Measurements from ENCODE around the gene KIF26A. TPM values are rescaled to one million over a fixed set of nuclear protein-coding genes. Genes with fewer than 3 reads are reported as not detected.
A peak's percentile ranks its signal among the peaks of the same experiment; 100 is the strongest.

Gene KIF26A
- total RNA-seq, 3 donors from 2014 or later: 1.4 to 4.6 (median 2.2) TPM

DNA sequence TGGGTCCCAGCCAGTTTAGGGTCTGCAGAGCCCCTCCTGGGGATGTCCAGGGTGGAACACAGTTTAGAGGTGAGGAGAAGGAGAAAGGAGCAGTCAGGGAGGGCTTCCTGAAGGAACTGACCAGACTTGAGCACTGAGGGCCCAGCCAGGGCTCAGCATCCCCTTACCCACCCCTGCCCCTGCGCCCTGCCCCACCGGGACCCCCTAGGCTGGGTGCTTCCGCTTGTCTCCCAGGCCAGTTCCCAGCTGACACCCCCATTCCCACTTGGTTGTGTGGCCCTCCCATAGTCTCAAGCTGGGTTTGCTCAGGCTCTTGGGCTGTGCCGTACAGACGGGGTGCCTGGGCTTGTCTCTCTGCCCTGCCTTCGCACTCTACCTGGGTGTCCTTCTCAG lies 26.3 kb upstream of the KIF26A start:
- no peaks in the 10 kb centered on the region for H3K36me3 ChIP-seq
- H3K27me3 ChIP-seq: peaks cover 5 to 67% of the 10 kb centered on the region in 2 donors
- TF ChIP-seq, protein P1, sequence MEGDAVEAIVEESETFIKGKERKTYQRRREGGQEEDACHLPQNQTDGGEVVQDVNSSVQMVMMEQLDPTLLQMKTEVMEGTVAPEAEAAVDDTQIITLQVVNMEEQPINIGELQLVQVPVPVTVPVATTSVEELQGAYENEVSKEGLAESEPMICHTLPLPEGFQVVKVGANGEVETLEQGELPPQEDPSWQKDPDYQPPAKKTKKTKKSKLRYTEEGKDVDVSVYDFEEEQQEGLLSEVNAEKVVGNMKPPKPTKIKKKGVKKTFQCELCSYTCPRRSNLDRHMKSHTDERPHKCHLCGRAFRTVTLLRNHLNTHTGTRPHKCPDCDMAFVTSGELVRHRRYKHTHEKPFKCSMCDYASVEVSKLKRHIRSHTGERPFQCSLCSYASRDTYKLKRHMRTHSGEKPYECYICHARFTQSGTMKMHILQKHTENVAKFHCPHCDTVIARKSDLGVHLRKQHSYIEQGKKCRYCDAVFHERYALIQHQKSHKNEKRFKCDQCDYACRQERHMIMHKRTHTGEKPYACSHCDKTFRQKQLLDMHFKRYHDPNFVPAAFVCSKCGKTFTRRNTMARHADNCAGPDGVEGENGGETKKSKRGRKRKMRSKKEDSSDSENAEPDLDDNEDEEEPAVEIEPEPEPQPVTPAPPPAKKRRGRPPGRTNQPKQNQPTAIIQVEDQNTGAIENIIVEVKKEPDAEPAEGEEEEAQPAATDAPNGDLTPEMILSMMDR (IDR thresholded peaks at IDR 0.05): no peak
- TF ChIP-seq POLR2AphosphoS5 (IDR thresholded peaks at IDR 0.05) (no peak), POLR2A (IDR thresholded peaks at IDR 0.05) (no peak)
- H3K4me1 ChIP-seq: peaks cover 0 to 2% of the 10 kb centered on the region in 2 donors
- intact Hi-C loops (cut with DNase I; ENCODE audit: low total_unique reads): no loop called here
- H3K4me3 ChIP-seq: no peak overlapping the region
- H3K27ac ChIP-seq: no peak overlapping the region
- H3K9me3 ChIP-seq: no peaks in the 10 kb centered on the region
- peak in 1 of 2 donors; percentile 43 for DNase-seq (ENCODE audit: low spot score in 2 of 2)

DNA sequence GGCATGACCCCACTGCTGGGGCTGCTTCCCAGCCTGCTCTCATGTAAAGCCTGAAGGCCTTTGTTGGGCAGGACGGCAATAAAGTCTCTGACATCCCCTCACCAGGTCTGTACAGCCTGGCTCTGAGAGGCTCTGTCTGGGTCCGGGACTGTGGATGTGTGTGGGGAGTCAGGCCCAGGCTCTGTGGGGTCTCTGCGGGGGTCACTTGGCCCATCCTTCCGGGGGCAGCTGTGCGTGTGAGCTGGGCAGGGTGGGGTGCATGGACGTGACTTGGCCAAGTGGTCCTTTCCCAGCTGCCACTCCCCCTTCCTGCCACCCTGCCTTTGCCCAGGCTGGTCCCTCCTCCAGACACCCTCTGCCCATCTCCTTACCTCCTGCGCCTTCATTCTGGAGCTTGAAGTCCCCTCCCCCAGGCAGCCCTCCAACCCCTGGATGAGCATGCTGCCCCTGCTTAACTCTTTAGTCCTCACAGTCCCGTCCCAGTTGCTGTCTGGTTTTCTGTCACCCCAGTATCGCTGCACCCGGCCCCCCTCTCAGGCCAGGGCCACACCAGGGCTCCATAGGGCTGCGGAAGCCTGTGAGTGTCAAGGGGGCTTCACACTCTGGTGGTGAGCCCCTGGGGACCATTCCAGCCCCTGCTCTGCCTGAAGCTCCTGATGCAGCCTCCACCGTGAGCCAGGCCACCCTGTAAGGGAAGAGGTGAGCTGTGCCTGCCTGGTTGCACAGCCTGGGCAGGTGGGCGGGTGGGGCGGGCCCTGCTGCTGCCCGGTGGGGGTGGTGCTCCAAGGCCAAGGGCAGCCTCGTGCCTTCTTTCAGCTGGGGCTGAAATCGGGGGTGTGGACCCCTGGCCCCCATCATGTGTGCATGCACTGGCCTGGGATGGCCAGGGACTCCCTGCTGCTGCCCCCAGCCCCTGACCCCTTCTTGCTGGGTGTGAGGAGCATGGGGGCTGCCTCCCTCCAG lies 25.5 kb upstream of the KIF26A start:
- no peak for TF ChIP-seq POLR2AphosphoS5 (IDR thresholded peaks at IDR 0.05)
- TF ChIP-seq, protein P1 (IDR thresholded peaks at IDR 0.05): no peak
- no peak for TF ChIP-seq POLR2A (IDR thresholded peaks at IDR 0.05)
- Histone ChIP-seq H3K4me1 (peaks cover 0 to 2% of the 10 kb centered on the region in 2 donors), H3K27ac (no peak overlapping the region), H3K36me3 (no peaks in the 10 kb centered on the region), H3K4me3 (no peak overlapping the region), H3K9me3 (no peaks in the 10 kb centered on the region), H3K27me3 (peaks cover 5 to 74% of the 10 kb centered on the region in 2 donors)
- intact Hi-C loops (cut with DNase I; ENCODE audit: low total_unique reads): no loop called here
- peak in 1 of 2 donors; percentile 46 for DNase-seq (ENCODE audit: low spot score in 2 of 2)

DNA sequence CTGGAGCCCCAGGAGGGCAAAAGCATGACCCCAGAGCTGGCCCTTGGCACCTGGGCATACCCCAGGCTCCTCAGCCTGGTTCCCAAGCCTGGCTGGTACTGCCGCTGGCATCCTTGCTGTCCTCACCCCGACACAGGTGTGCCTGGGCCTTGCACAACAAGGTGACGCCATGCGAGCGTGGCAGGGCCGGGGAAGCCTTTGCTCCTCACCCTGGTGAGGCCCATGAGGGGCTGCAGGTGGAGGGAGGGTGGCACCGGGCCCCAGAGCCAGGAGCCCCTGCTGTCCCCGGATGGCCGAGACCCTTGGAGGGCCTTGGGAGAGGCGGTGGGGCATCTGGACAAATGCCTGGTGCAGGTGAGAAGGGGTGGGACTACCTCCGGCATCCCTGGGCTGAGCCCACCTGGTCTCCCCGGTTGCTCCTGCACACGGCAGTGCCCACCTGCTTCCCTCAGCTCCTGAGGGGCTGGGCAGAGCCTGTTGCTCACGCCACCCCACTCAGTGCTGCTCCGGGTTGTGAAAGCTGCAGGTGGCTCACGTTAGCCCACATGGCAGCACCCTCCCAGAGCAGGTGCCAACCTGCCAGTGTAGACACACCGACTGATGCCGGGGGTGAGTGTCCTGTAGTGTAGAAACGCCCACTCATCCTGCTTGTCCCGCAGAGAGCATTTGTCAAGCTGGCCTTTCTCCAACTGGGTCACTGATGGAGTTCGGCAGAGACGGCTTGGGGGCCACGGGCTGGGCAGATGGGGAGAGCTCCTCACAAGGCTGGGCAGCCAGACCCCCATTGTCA lies 24.6 kb upstream of the KIF26A start:
- no peaks in the 10 kb centered on the region for H3K9me3 ChIP-seq
- no peak overlapping the region for H3K27ac ChIP-seq
- DNase-seq (ENCODE audit: low spot score in 2 of 2): peak in 1 of 2 donors; percentile 41
- peaks cover 0 to 2% of the 10 kb centered on the region in 2 donors for H3K4me1 ChIP-seq
- H3K27me3 ChIP-seq: peaks cover 5 to 77% of the 10 kb centered on the region in 2 donors
- intact Hi-C loops (cut with DNase I; ENCODE audit: low total_unique reads): no loop called here
- no peaks in the 10 kb centered on the region for H3K36me3 ChIP-seq
- TF ChIP-seq, protein P1 (IDR thresholded peaks at IDR 0.05): no peak
- TF ChIP-seq POLR2AphosphoS5 (IDR thresholded peaks at IDR 0.05): no peak
- no peak for TF ChIP-seq POLR2A (IDR thresholded peaks at IDR 0.05)
- H3K4me3 ChIP-seq: no peak overlapping the region

DNA sequence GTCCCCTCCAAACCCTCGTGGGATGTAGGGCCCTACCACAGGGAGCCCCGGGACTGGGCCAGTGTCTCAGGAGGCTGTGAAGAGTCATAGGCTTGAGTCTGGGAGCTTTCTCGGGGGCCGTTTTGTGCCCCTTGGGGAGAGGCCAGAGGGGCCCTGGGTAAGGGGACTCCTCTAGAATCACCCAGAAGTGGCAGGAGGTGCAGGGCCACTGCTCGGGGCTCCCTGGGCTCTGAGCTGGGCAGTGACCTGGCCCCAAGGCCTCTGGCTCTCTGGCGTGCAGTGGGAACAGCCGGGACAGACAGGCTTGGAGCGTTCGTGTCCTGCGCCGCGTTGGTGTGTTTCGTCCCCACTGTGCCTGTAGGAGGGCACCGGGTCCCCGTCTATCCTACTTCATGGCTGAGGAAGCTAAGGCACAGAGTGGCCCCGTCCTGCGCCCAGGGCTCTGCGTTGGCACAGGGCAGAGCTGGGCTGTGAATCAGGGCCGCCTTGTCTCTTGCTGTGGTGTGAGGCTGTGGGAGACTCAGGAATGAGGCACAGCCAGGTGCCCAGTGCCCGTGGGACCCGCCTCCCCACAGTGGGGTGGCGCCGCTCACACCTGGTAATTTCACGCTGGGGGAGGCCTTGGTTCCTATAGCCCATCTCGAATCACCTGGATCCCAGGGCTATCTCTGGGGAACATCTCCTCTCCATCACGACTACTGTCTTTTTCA lies 23.8 kb upstream of the KIF26A start:
- Histone ChIP-seq H3K4me1 (peaks cover 0 to 2% of the 10 kb centered on the region in 2 donors), H3K36me3 (no peaks in the 10 kb centered on the region), H3K4me3 (no peak overlapping the region), H3K27me3 (peaks cover 5 to 84% of the 10 kb centered on the region in 2 donors), H3K27ac (no peak overlapping the region), H3K9me3 (no peaks in the 10 kb centered on the region)
- DNase-seq (ENCODE audit: low spot score in 2 of 2): peak in 1 of 2 donors; percentile 48
- TF ChIP-seq, protein P1 (IDR thresholded peaks at IDR 0.05): no peak
- TF ChIP-seq POLR2A (IDR thresholded peaks at IDR 0.05) (no peak), POLR2AphosphoS5 (IDR thresholded peaks at IDR 0.05) (no peak)
- intact Hi-C loops (cut with DNase I; ENCODE audit: low total_unique reads): no loop called here

Data from breast epithelium (tissue), 4 donors.